ENCODE data around the gene CROCC2. TPM values are rescaled to one million over a fixed set of nuclear protein-coding genes. Genes with fewer than 3 reads are reported as not detected.
A peak's percentile ranks its signal among the peaks of the same experiment; 100 is the strongest.

CROCC2 gene
- total RNA-seq, 1 experiment from 2014 or later = 0.38 TPM

DNA sequence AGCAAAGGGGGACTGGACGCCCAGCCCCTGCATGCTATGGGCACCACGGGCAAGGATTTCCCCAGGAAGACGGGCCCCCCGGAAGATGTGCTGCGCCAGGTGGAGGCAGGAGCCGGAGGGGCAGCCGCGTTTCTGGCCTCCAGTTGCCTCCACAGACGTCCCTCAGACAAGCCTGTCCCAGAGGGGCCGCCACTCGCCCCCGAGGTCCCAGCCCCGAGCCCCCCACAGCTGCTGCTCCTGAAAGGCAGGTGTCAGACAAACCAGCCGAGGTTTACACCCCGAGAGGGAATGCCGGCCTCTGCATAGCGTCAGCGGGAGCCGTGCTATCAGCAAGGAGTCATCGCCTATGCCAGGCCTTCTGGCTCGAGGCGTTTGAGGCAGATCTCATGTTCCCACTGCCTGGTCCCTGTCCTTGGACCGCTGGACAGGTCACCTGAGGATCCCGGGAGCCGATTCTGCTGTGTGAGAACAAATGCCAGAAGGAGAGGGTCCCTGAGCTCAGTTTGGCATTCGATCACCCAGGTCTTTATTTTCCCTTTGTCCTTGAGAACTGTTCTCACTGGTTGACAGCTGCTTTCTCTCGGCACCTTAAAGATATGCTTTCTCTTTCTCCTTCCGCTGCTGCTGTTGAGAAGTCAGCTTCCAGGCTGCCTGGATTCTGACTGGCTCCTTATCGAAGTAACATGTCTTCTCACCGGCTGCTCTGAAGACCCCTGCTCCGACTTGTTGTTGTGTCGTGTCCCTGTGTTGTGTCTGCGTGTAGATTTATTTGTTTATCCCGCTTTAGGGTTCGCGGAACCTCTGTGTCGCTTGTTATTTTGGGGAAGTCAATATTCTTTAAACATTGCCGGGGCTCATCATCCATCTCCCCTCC, 20.6 kb downstream of the CROCC2 start:
- Histone ChIP-seq H3K36me3 (replicated peaks; ENCODE audit: control insufficient read depth, insufficient read depth, low read length) (no peaks in the 10 kb centered on the region), H3K4me3 (ENCODE audit: insufficient read depth, low read depth, low read length) (no peak overlapping the region), H3K27me3 (ENCODE audit: control insufficient read depth, insufficient read depth, low read length) (no peaks in the 10 kb centered on the region)
- DNase-seq = peak; percentile 67

DNA sequence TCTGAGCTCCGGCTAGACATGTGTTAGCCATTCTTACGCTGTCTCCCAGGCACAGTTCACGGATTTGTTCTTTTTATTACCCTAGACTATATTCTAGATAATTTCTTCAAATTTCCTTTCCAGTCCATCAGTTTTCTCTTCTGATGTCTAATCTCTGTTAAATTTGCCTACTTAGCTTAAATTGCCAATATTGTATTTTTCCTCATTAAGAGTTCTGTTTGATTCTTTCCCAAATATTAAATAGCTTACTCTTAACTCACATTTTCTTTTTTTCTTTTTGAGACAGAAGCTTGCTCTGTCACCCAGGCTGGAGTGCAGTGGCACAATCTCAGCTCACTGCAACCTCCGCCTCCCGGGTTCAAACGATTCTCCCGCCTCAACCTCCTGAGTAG, 21.2 kb downstream of the CROCC2 start:
- H3K27me3 ChIP-seq (ENCODE audit: control insufficient read depth, insufficient read depth, low read length) = no peaks in the 10 kb centered on the region
- no peak overlapping the region for H3K4me3 ChIP-seq (ENCODE audit: insufficient read depth, low read depth, low read length)
- DNase-seq = no peak
- H3K36me3 ChIP-seq (replicated peaks; ENCODE audit: control insufficient read depth, insufficient read depth, low read length) = no peaks in the 10 kb centered on the region

DNA sequence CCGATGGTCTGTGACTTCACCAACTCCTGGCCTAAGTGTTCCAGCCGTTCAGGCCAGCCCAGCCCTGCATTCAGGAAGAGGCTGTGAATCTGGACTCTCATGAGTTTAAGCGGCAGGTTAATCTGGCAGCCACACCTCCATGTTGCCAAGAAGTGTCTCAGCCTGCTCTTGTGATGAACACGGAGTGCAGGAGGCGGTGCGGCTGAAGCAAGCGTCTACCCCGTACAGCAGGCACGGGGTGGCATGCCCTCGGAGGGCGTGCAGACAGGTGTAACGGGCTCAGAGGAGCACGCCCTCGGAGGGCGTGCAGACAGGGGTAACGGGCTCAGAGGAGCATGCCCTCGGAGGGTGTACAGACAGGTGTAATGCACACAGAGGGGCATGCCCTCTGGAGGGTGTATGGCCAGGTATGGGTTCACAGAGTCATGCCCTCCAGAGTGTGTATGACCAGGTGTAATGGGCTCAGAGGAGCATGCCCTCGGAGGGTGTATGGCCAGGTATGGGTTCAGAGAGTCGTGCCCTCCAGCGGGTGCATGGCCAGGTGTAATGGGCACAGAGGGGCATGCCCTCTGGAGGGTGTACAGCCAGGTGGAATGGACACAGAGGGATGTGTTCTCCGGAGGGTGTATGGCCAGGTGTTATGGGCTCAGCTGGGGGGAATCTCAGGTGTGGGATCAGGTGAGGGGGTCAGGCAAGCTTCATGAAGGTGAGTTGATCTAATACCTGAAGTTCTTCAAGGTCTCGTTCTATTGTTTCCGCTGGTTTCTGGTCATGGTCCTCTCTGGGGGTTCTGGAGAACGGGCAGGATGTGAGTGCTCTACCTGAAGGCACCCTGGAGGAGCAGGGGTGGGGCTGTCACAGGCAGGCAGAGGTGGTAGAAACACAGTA, 22.6 kb downstream of the CROCC2 start:
- DNase-seq = peak; percentile 25
- Histone ChIP-seq H3K36me3 (replicated peaks; ENCODE audit: control insufficient read depth, insufficient read depth, low read length) (no peaks in the 10 kb centered on the region), H3K27me3 (ENCODE audit: control insufficient read depth, insufficient read depth, low read length) (no peaks in the 10 kb centered on the region), H3K4me3 (ENCODE audit: insufficient read depth, low read depth, low read length) (no peak overlapping the region)

DNA sequence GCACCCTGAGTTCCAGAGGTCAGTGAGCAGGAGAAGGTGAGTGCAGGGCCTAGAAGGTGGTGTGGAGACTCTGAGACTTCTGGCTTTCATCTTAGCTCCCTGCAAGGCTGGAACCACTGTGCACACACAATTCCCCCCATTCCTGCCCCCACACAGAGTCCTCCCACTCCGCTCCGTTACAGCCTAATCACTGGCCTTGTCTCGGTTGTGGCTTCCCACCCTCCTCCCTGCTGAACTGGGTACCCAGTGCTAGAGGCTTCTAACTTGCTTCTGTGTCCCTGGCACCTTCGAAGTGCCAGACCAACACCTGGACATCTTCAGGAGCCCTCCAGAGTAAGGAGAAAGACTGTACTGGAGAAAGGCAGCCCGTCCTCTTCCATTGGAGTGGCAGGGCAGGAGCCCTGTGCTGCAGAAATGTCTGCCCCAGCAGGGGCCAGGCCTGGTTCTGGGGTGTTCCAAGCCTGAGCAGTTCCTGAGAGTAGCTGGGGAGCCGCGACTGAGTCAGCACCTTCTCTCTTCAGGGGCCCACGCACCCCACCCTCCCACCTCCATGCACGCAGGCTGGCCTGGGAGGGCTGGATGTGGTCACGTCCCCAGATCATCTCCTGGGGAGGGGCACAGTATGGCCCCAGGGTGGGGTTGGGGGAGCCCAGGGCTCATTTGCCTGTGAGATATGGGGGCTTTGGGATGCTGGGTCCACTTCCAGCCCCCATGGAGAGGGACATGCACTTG, 23.4 kb downstream of the CROCC2 start:
- peak; percentile 46 for DNase-seq
- H3K4me3 ChIP-seq (ENCODE audit: insufficient read depth, low read depth, low read length) = no peak overlapping the region
- H3K27me3 ChIP-seq (ENCODE audit: control insufficient read depth, insufficient read depth, low read length) = no peaks in the 10 kb centered on the region
- H3K36me3 ChIP-seq (replicated peaks; ENCODE audit: control insufficient read depth, insufficient read depth, low read length) = no peaks in the 10 kb centered on the region

DNA sequence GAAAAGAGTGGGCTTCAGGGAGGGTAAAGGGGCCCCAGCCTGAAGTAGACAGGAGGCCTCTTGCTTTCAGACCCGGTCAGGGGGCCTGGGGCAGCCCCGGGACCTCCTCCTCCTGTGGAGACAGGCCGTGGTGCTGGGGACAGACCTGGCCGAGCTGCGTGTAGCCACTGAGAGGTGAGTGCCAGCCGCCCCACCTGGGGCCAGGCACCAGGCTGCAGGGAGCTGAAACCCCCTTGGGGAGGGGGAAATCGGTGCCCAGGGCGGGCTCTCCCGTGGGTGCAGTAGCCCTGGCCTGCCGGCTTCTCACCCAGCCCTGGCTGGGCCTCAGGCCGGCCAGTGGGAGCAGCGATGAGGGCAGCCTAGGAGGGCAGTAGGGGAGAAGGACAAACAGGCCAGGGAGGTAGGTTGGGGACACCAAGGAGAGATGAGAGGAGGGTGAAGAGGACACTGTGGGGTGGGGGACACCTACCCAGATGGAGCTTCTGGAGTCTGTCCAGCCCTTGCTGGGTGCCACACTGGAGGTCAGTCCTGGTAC, 24.0 kb downstream of the CROCC2 start:
- peak; percentile 57 for DNase-seq
- no peaks in the 10 kb centered on the region for H3K36me3 ChIP-seq (replicated peaks; ENCODE audit: control insufficient read depth, insufficient read depth, low read length)
- no peaks in the 10 kb centered on the region for H3K27me3 ChIP-seq (ENCODE audit: control insufficient read depth, insufficient read depth, low read length)
- H3K4me3 ChIP-seq (ENCODE audit: insufficient read depth, low read depth, low read length) = no peak overlapping the region

DNA sequence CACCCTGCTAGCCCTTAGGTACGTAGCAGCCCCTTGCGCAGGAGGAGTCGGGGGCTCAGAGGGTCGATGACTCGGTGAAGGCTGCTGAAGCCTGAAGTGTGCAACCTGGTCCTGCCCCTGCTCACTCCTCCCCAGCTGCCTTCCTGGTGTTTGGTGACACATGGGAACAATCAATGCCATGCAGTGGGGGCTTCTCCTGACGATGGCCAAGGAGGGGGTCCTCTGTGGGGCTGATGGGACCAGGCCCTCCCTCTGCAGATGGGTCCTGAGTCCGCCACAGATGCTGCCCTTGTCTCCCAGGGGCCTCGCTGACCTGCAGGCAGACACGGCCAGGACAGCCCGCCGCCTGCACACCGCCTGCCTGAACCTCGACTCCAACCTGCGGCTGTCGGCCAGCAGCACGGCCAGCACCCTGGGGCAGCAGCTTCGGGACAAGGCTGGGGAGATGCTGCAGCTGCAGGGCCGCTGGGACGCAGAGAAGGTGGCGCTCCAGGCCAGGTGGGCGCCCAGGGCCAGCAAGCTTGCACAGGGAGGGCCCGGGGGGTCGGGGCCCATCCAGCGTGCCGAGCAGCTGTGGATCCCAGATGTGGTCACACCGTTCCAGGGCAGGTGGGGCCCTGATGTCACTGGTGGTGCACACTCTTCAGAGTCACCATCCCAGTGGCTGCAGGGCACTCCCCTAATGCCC, 24.6 kb downstream of the CROCC2 start:
- H3K27me3 ChIP-seq (ENCODE audit: control insufficient read depth, insufficient read depth, low read length) = no peaks in the 10 kb centered on the region
- DNase-seq = peak; percentile 42
- H3K4me3 ChIP-seq (ENCODE audit: insufficient read depth, low read depth, low read length) = no peak overlapping the region
- H3K36me3 ChIP-seq (replicated peaks; ENCODE audit: control insufficient read depth, insufficient read depth, low read length) = no peaks in the 10 kb centered on the region

DNA sequence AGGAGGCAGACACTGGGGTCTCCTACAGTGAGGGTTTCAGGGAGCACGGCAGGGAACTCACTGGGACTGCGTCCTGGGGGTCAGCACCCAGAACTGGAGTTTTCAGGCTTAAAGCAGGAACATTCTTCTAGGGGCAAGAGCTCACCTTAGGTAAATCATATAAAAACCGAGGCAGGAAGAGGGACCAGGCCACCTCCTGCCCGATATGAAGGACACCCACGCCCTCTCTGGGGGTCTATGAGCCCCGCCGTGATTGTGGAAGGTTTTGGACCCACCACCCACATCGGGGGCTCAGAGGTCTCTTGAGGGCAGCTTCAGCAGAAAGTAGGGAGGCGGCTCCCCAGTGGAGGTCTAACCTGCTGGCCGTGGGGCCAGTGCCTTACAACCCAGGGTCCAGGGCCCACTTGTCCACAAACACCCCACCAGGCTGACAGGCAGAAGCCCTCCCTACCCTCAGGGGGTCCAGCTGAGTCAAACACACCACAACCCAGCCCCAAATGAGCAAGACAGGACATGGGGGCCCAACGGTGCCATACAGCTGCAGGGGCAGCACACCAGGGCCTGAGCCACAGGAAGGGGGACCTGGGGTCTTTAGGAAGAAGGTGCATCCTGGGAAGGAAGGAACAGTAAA, 25.3 kb downstream of the CROCC2 start:
- Histone ChIP-seq H3K4me3 (ENCODE audit: insufficient read depth, low read depth, low read length) (no peak overlapping the region), H3K36me3 (replicated peaks; ENCODE audit: control insufficient read depth, insufficient read depth, low read length) (no peaks in the 10 kb centered on the region), H3K27me3 (ENCODE audit: control insufficient read depth, insufficient read depth, low read length) (no peaks in the 10 kb centered on the region)
- DNase-seq = peak; percentile 31

DNA sequence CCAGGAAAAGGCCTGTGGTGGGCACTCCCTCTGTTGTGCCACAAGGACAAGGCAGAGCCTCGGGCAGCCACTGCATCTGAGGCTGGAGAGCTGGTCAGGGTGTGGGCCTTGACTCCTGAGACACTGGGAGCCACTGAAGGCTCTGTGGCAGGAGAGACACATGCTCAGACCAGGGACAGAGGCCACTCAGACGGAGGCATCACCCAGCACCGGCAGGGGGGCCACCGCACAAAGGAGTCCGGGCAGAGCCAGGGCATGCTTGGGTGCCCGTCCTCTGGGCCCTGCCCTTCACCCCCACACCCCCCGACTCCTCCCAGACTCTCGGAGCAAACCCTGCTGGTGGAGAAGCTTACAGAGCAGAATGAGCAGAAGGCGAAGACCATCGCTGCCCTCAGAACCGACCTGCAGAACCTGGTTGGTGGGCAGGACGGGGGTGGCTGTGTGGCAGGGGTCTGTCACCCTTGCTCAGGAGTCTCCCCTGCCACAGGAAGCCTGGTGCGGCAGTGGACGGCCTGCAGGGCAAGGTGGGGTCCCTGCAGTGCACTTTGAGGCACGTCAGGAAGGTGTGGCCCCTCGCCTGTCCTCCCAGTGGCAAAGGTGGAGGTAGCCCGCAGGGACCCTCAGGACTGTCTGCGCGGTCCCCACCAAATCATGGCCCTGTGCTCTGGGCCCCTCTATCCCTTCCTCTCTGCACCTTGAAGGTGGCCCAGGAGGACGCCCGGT, 26.0 kb downstream of the CROCC2 start:
- H3K4me3 ChIP-seq (ENCODE audit: insufficient read depth, low read depth, low read length) = no peak overlapping the region
- peak; percentile 47 for DNase-seq
- no peaks in the 10 kb centered on the region for H3K36me3 ChIP-seq (replicated peaks; ENCODE audit: control insufficient read depth, insufficient read depth, low read length)
- no peaks in the 10 kb centered on the region for H3K27me3 ChIP-seq (ENCODE audit: control insufficient read depth, insufficient read depth, low read length)

DNA sequence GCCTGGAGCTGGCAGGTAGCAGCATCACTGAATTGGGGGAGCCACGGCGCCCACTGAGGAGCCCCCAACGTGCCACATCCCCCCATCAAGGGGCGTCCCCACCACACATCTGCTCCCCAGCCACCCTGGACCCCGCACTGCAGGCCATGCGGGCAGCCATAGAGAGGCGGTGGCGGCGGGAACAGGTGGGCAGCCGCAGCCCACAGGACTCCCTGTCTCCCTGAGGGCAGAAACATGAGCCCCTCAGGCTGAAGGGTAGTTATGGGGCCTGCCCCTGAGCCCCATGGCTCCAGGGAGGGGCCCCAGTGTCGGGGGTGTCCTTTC, 26.6 kb downstream of the CROCC2 start:
- Histone ChIP-seq H3K27me3 (ENCODE audit: control insufficient read depth, insufficient read depth, low read length) (no peaks in the 10 kb centered on the region), H3K36me3 (replicated peaks; ENCODE audit: control insufficient read depth, insufficient read depth, low read length) (no peaks in the 10 kb centered on the region), H3K4me3 (ENCODE audit: insufficient read depth, low read depth, low read length) (no peak overlapping the region)
- DNase-seq = no peak

DNA sequence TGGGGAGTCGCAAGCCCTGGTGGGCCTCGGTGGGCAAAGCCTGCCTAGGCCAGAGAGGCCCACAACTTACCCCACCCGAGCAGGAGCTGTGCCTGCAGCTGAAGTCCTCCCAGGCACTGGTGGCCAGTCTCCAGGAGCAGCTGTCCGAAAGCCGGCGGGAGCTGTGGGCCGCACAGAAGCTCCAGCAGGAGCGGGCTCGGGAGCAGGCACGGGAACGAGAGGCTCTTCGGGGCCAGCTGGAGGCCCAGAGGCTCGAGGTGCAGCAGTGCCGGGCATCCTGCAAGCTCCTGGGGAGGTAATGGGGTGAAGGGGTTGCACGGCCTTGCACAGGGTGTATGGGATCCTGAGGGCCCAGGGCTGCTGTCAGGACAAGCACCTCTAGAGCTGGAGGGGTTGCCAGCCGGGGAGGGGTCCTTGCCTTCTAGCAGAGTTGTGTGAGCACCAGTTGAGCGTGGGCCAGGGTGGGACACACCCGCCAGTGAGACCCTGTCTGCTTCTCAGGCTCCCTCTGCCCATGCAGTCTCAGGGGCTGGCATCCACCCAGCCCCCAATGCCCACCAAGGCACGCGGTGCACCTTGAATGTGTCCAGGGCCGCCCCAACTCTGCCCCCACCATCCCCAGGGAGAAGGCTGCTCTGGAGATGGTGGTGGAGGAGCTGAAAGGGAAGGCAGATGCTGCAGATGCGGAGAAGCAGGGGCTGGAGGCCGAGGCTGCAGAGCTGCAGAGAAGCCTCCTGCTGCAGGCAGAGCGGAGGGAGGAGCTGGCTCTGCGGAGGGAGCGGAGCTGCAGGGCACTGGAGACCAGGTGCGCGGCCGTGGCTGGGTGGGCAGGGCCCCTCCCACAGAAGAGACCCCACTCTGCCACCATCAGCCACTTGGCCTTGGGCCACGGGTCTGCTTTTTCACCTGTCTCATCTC, 27.2 kb downstream of the CROCC2 start:
- peak; percentile 54 for DNase-seq
- Histone ChIP-seq H3K27me3 (ENCODE audit: control insufficient read depth, insufficient read depth, low read length) (no peaks in the 10 kb centered on the region), H3K36me3 (replicated peaks; ENCODE audit: control insufficient read depth, insufficient read depth, low read length) (no peaks in the 10 kb centered on the region), H3K4me3 (ENCODE audit: insufficient read depth, low read depth, low read length) (no peak overlapping the region)

DNA sequence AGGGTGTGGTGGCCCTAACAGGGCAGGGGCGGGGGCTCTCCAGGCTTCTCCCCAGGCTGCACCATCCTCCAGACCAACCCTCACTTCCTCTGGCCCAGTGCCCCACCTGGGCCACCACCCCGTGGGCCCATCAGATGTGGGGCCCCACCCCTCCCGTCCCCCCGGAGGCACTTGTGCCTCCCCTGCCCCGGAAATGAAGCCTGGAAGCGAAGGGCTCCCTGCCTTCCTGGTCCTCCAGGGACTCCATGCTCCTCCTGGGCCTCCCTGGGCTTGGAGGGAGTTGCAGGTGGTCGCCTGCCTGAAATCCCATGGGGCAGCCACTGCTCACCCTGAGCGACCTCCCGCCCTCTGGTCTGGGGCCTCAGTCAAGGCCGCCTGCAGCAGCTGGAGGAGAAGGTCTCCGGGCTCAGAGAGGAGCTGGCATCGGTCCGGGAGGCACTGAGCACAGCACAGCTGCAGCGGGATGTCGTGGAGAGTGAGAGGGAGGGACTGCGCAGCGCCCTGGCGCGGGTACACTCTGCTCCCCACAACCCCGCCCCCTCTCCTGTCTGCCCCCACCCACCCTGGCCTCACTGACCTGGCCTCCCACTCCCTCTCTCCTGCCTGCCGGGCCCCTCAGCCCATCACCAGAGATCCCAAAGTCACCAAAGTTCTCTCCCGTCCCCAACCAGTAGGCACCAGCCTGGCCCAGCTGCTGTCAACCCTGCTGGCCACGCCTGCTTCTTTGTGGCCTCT, 28.0 kb downstream of the CROCC2 start:
- Histone ChIP-seq H3K27me3 (ENCODE audit: control insufficient read depth, insufficient read depth, low read length) (no peaks in the 10 kb centered on the region), H3K4me3 (ENCODE audit: insufficient read depth, low read depth, low read length) (no peak overlapping the region), H3K36me3 (replicated peaks; ENCODE audit: control insufficient read depth, insufficient read depth, low read length) (no peaks in the 10 kb centered on the region)
- DNase-seq = peak; percentile 47

DNA sequence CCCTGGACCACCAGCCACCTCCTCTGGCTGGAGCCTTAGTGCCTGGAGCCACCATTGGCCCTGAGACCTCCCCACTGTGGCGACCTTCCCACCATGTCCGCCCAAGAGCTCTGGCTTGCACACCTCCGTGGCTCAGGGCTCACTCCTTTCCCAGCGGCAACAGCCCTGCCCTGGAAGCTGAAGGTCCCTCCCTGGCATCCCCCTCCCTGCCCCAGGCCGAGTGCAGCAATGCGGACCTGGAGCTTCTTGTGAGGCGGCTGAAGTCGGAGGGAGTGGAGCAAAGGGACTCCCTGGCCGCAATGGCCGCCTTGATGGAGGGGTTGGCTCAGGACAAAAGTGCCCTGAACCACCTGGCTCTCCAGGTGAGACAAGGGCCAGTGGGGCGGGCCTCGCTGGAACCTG, 28.6 kb downstream of the CROCC2 start:
- Histone ChIP-seq H3K27me3 (ENCODE audit: control insufficient read depth, insufficient read depth, low read length) (no peaks in the 10 kb centered on the region), H3K36me3 (replicated peaks; ENCODE audit: control insufficient read depth, insufficient read depth, low read length) (no peaks in the 10 kb centered on the region), H3K4me3 (ENCODE audit: insufficient read depth, low read depth, low read length) (no peak overlapping the region)
- peak; percentile 46 for DNase-seq
